ENCODE data around the gene PRDM16.

DNA sequence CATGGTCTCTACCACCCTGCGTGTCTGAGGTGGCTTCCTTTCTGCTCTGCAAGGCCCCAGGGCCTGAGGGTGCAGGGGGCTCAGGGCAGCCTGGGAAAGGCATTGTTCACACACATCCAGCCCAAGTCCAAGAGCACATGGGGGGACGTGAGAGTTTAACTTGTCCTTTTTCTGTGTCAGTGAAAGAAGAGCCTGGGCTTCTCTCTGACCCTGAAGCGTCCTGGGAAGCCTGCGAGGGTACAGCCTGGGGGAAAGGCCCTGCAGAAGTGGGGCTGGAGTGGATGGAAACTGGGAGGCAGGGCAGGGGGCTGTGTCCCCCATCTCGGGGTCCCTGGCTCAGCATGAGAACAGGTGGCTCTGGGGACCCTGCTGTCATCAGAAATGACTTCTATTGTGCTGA lies 181.6 kb downstream of the PRDM16 start:
- TF ChIP-seq POLR2A (IDR thresholded peaks at IDR 0.05) (no peak), CTCF (IDR thresholded peaks at IDR 0.05) (no peak)

Measured in uterus (tissue), 2 donors.